Vagina (tissue), 2 donors: Measurements from ENCODE around the gene APOL3. TPM values are rescaled to one million over a fixed set of nuclear protein-coding genes. Genes with fewer than 3 reads are reported as not detected.
"Not testable (repeated sequence)": the region's sequence is repeated elsewhere in the genome, so short reads cannot be mapped to it uniquely, and the experiment has no call there.

Experiments used
- DNase-seq, 2 donors: peaks; one replicate each; pipeline ENCODE4 v3.0.0-alpha.2; 2017; ENCODE audit errors: extremely low spot score in 2 of 2
- H3K27ac ChIP-seq: fragments of 200-600 bp; sonication (generic); one replicate; pipeline ENCODE4 v1.5.1; 2019
- H3K27me3 ChIP-seq: fragments of 200-600 bp; sonication (generic); one replicate; pipeline ENCODE4 v1.5.1; 2019
- H3K36me3 ChIP-seq, 2 donors: fragments of 200-600 bp; sonication (generic); one replicate each; pipeline ENCODE4 v1.5.1; 2017 to 2019
- H3K4me1 ChIP-seq: fragments of 200-600 bp; sonication (generic); one replicate; pipeline ENCODE4 v1.5.1; 2019
- H3K4me3 ChIP-seq, 2 donors: fragments of 200-600 bp; sonication (generic); 1 replicate in 1 of 2; 2 replicates in 1 of 2; pipeline ENCODE4 v1.5.1; 2016 to 2019
- H3K9me3 ChIP-seq: fragments of 200-600 bp; sonication (generic); one replicate; pipeline ENCODE4 v1.5.1; 2019
- CTCF ChIP-seq, 3 experiments: fragments of 450-650 bp in 2 of 3; fragments of 200-600 bp in 1 of 3; sonication (generic) in 1 of 3; IDR thresholded peaks; one replicate each; pipeline ENCODE4 v1.5.1; 2017 to 2019; ENCODE audit warnings: antibody characterized with exemption in 3 of 3, mild to moderate bottlenecking in 2 of 3, moderate library complexity in 2 of 3
- POLR2A ChIP-seq, 2 donors: fragments of 450-650 bp; IDR thresholded peaks; one replicate each; pipeline ENCODE4 v1.6.1; 2017; ENCODE audit warnings: antibody characterized with exemption in 2 of 2, mild to moderate bottlenecking in 2 of 2, moderate library complexity in 2 of 2
- POLR2AphosphoS5 ChIP-seq, 2 donors: sonication (generic); formaldehyde crosslinking; IDR thresholded peaks; one replicate each; pipeline ENCODE4 v1.9.0; 2017; ENCODE audit warnings: antibody characterized with exemption in 2 of 2, mild to moderate bottlenecking in 2 of 2, low read depth in 1 of 2; ENCODE audit not compliant: insufficient read depth in 1 of 2
- intact Hi-C: fragments of 100-400 bp; cut with DNase I; formaldehyde crosslinking; loops from one replicate; pipeline ENCODE4 v1.15.1; 2023
- total RNA-seq: library from RNA; depleted of rRNA; stranded (reverse); fragments of >200 nt; gene quantifications from one replicate; pipeline ENCODE4 v1.2.3, GENCODE V29; 2016

The APOL3 gene
- total RNA-seq, 1 donor from 2014 or later = 48.9 TPM

GRCh38 chr22:36104988-36105387, 55.6 kb downstream of the APOL3 start:
- Histone ChIP-seq H3K9me3 (no peaks in the 10 kb centered on the region), H3K4me1 (no peaks in the 10 kb centered on the region), H3K27ac (no peak overlapping the region), H3K27me3 (no peaks in the 10 kb centered on the region), H3K36me3 (no peaks in the 10 kb centered on the region), H3K4me3 (no peak overlapping the region)
- TF ChIP-seq POLR2A (IDR thresholded peaks at IDR 0.05) (no peak), CTCF (IDR thresholded peaks at IDR 0.05) (no peak), POLR2AphosphoS5 (IDR thresholded peaks at IDR 0.05; ENCODE audit: insufficient read depth in 1 of 2, low read depth in 1 of 2) (no peak)
- intact Hi-C loops = no loop called here
- no peak for DNase-seq

GRCh38 chr22:36104435-36104834, 56.1 kb downstream of the APOL3 start:
- H3K4me3 ChIP-seq = no peak overlapping the region
- no peak overlapping the region for H3K27ac ChIP-seq
- TF ChIP-seq POLR2A (IDR thresholded peaks at IDR 0.05) = no peak
- no peak for TF ChIP-seq POLR2AphosphoS5 (IDR thresholded peaks at IDR 0.05; ENCODE audit: insufficient read depth in 1 of 2, low read depth in 1 of 2)
- no peak for TF ChIP-seq CTCF (IDR thresholded peaks at IDR 0.05)
- DNase-seq = no peak
- H3K4me1 ChIP-seq = no peaks in the 10 kb centered on the region
- H3K36me3 ChIP-seq = no peaks in the 10 kb centered on the region
- intact Hi-C loops = no loop called here
- no peaks in the 10 kb centered on the region for H3K9me3 ChIP-seq
- no peaks in the 10 kb centered on the region for H3K27me3 ChIP-seq

GRCh38 chr22:36103891-36104290, 56.7 kb downstream of the APOL3 start:
- H3K9me3 ChIP-seq = no peaks in the 10 kb centered on the region
- no peak for TF ChIP-seq POLR2AphosphoS5 (IDR thresholded peaks at IDR 0.05; ENCODE audit: insufficient read depth in 1 of 2, low read depth in 1 of 2)
- TF ChIP-seq CTCF (IDR thresholded peaks at IDR 0.05) = no peak
- no peak for TF ChIP-seq POLR2A (IDR thresholded peaks at IDR 0.05)
- no peaks in the 10 kb centered on the region for H3K36me3 ChIP-seq
- H3K27me3 ChIP-seq = no peaks in the 10 kb centered on the region
- H3K27ac ChIP-seq = no peak overlapping the region
- no peak overlapping the region for H3K4me3 ChIP-seq
- H3K4me1 ChIP-seq = no peaks in the 10 kb centered on the region
- intact Hi-C loops = no loop called here
- DNase-seq = no peak

GRCh38 chr22:36102995-36103394, 57.6 kb downstream of the APOL3 start:
- H3K27me3 ChIP-seq = no peaks in the 10 kb centered on the region
- H3K9me3 ChIP-seq = no peaks in the 10 kb centered on the region
- no peak overlapping the region for H3K4me3 ChIP-seq
- TF ChIP-seq CTCF (IDR thresholded peaks at IDR 0.05) = no peak
- no peak for TF ChIP-seq POLR2A (IDR thresholded peaks at IDR 0.05)
- TF ChIP-seq POLR2AphosphoS5 (IDR thresholded peaks at IDR 0.05; ENCODE audit: insufficient read depth in 1 of 2, low read depth in 1 of 2) = no peak
- no peak overlapping the region for H3K27ac ChIP-seq
- no peak for DNase-seq
- H3K36me3 ChIP-seq = no peaks in the 10 kb centered on the region
- H3K4me1 ChIP-seq = no peaks in the 10 kb centered on the region
- intact Hi-C loops = no loop called here

- no peaks in the 10 kb centered on the region for H3K4me1 ChIP-seq
- no peak for DNase-seq
- no peaks in the 10 kb centered on the region for H3K9me3 ChIP-seq
- intact Hi-C loops = no loop called here
- TF ChIP-seq POLR2A (IDR thresholded peaks at IDR 0.05) (no peak), POLR2AphosphoS5 (IDR thresholded peaks at IDR 0.05; ENCODE audit: insufficient read depth in 1 of 2, low read depth in 1 of 2) (no peak), CTCF (IDR thresholded peaks at IDR 0.05) (no peak)
- H3K36me3 ChIP-seq = no peaks in the 10 kb centered on the region
- H3K27me3 ChIP-seq = no peaks in the 10 kb centered on the region
- H3K4me3 ChIP-seq = no peak overlapping the region
- no peak overlapping the region for H3K27ac ChIP-seq
Observed at GRCh38 chr22:36101756-36102155, 58.8 kb downstream of the APOL3 start.

- H3K4me1 ChIP-seq, H3K36me3 ChIP-seq, H3K9me3 ChIP-seq, DNase-seq, H3K4me3 ChIP-seq, H3K27me3 ChIP-seq, intact Hi-C loops, H3K27ac ChIP-seq: not testable (repeated sequence)
Observed at GRCh38 chr22:36100908-36101307, 59.6 kb downstream of the APOL3 start.
